GM21717 (cell line): Measurements from ENCODE around the gene NXT1.
"Not testable (repeated sequence)": the region's sequence is repeated elsewhere in the genome, so short reads cannot be mapped to it uniquely, and the experiment has no call there.

Experiments
- ATAC-seq: cut with Tn5 transposase; IDR thresholded peaks from one replicate; pipeline ENCODE4 v1.9.1; 2021; ENCODE audit warnings: mild to moderate bottlenecking, moderate library complexity; ENCODE audit not compliant: unreplicated experiment

The NXT1 gene

GRCh38 chr20:23350196-23350903 is at the start of gene NXT1:
Gene NXT1, plus strand, starts transcription at chr20:23350791. Its CDS starts 3,251 bp downstream, at chr20:23354042.
- peak; percentile 81 for ATAC-seq

- no peak for ATAC-seq
Measured at GRCh38 chr20:23301436-23302050, 49.0 kb upstream of the NXT1 start.

GRCh38 chr20:23302386-23302785 is 48.2 kb upstream of the NXT1 start:
- no peak for ATAC-seq

- ATAC-seq = no peak
Measured at GRCh38 chr20:23302801-23303200, 47.8 kb upstream of the NXT1 start.

- no peak for ATAC-seq
Measured at GRCh38 chr20:23303325-23304102, 47.1 kb upstream of the NXT1 start.

GRCh38 chr20:23304616-23305015 is 46.0 kb upstream of the NXT1 start:
- no peak for ATAC-seq

- no peak for ATAC-seq
Measured at GRCh38 chr20:23305098-23305497, 45.5 kb upstream of the NXT1 start.

GRCh38 chr20:23307393-23307792 is 43.2 kb upstream of the NXT1 start:
- not testable (repeated sequence) for ATAC-seq

- no peak for ATAC-seq
Measured at GRCh38 chr20:23308024-23308423, 42.6 kb upstream of the NXT1 start.

- ATAC-seq = no peak
Measured at GRCh38 chr20:23308908-23309307, 41.7 kb upstream of the NXT1 start.

GRCh38 chr20:23309781-23310180 is 40.8 kb upstream of the NXT1 start:
- no peak for ATAC-seq

GRCh38 chr20:23311947-23312506 is 38.6 kb upstream of the NXT1 start:
- no peak for ATAC-seq

- no peak for ATAC-seq
Measured at GRCh38 chr20:23313271-23313670, 37.3 kb upstream of the NXT1 start.

GRCh38 chr20:23314699-23315098 is 35.9 kb upstream of the NXT1 start:
- no peak for ATAC-seq

GRCh38 chr20:23315099-23315498 is 35.5 kb upstream of the NXT1 start:
- ATAC-seq = no peak

- ATAC-seq = no peak
Measured at GRCh38 chr20:23316626-23317025, 34.0 kb upstream of the NXT1 start.

- ATAC-seq = no peak
Measured at GRCh38 chr20:23317081-23317480, 33.5 kb upstream of the NXT1 start.

GRCh38 chr20:23318347-23318746 is 32.2 kb upstream of the NXT1 start:
- no peak for ATAC-seq

- no peak for ATAC-seq
Measured at GRCh38 chr20:23320317-23320716, 30.3 kb upstream of the NXT1 start.

- no peak for ATAC-seq
Measured at GRCh38 chr20:23325107-23325506, 25.5 kb upstream of the NXT1 start.

GRCh38 chr20:23326774-23327173 is 23.8 kb upstream of the NXT1 start:
- ATAC-seq = no peak
